H4 (cell line): ENCODE results near the gene SLC9A3. TPM values are rescaled to one million over a fixed set of nuclear protein-coding genes. Genes with fewer than 3 reads are reported as not detected.
"Not testable (repeated sequence)": the region's sequence is repeated elsewhere in the genome, so short reads cannot be mapped to it uniquely, and the experiment has no call there.

Source experiments
- DNase-seq: peaks from one replicate; pipeline ENCODE4 v3.0.0-alpha.2; 2015; ENCODE audit warnings: low spot score
- total RNA-seq: library from RNA; depleted of rRNA; stranded (reverse); fragments of >200 nt; shearing (Covaris generic); gene quantifications from 2 replicates; pipeline ENCODE4 v1.2.3, GENCODE V29; 2014

SLC9A3 gene
- total RNA-seq, 1 experiment from 2014 or later: 2.3 TPM

GRCh38 chr5:490116-491106 lies 33.8 kb downstream of the SLC9A3 start:
- DNase-seq: no peak

- DNase-seq: no peak
Observed at GRCh38 chr5:489689-490080, 34.6 kb downstream of the SLC9A3 start.

- no peak for DNase-seq
Observed at GRCh38 chr5:488744-489688, 35.2 kb downstream of the SLC9A3 start.

- DNase-seq: no peak
Observed at GRCh38 chr5:488241-488640, 36.0 kb downstream of the SLC9A3 start.

- not testable (repeated sequence) for DNase-seq
Observed at GRCh38 chr5:486597-486996, 37.7 kb downstream of the SLC9A3 start.

- no peak for DNase-seq
Observed at GRCh38 chr5:485946-486491, 38.2 kb downstream of the SLC9A3 start.

GRCh38 chr5:485113-485945 lies 38.9 kb downstream of the SLC9A3 start:
- no peak for DNase-seq

GRCh38 chr5:484556-484955 lies 39.7 kb downstream of the SLC9A3 start:
- DNase-seq: no peak

- no peak for DNase-seq
Observed at GRCh38 chr5:483434-484140, 40.7 kb downstream of the SLC9A3 start.

- no peak for DNase-seq
Observed at GRCh38 chr5:483011-483410, 41.2 kb downstream of the SLC9A3 start.

GRCh38 chr5:482506-482905 lies 41.7 kb downstream of the SLC9A3 start:
- DNase-seq: no peak

- no peak for DNase-seq
Observed at GRCh38 chr5:482021-482420, 42.2 kb downstream of the SLC9A3 start.

- no peak for DNase-seq
Observed at GRCh38 chr5:481347-481746, 42.9 kb downstream of the SLC9A3 start.

- no peak for DNase-seq
Observed at GRCh38 chr5:479566-480319, 44.5 kb downstream of the SLC9A3 start.

- no peak for DNase-seq
Observed at GRCh38 chr5:478982-479535, 45.2 kb downstream of the SLC9A3 start.

- no peak for DNase-seq
Observed at GRCh38 chr5:478369-478981, 45.8 kb downstream of the SLC9A3 start.

GRCh38 chr5:477871-478270 lies 46.4 kb downstream of the SLC9A3 start:
- no peak for DNase-seq

- DNase-seq: no peak
Observed at GRCh38 chr5:477247-477646, 47.0 kb downstream of the SLC9A3 start.

- no peak for DNase-seq
Observed at GRCh38 chr5:476814-477175, 47.5 kb downstream of the SLC9A3 start.
